ENCODE measurements around the gene FAM83D. TPM values are rescaled to one million over a fixed set of nuclear protein-coding genes. Genes with fewer than 3 reads are reported as not detected.

The FAM83D gene
- polyA plus RNA-seq, 10 donors, result 4.8 to 13.4 (median 8.1) TPM

- peak; percentile 14 to 69 (median 49) for DNase-seq
Observed at GRCh38 chr20:38893565-38894090, 32.6 kb upstream of the FAM83D start.

GRCh38 chr20:38894091-38894847 lies 31.9 kb upstream of the FAM83D start:
- peak in 1 of 3 donors; percentile 48 for DNase-seq

GRCh38 chr20:38895098-38895949 lies 30.9 kb upstream of the FAM83D start:
- DNase-seq, result no peak

- DNase-seq, result no peak
Observed at GRCh38 chr20:38896009-38896594, 30.1 kb upstream of the FAM83D start.

GRCh38 chr20:38897267-38897666 lies 28.9 kb upstream of the FAM83D start:
- no peak for DNase-seq

GRCh38 chr20:38900606-38901005 lies 25.6 kb upstream of the FAM83D start:
- no peak for DNase-seq

- DNase-seq, result no peak
Observed at GRCh38 chr20:38902601-38903000, 23.6 kb upstream of the FAM83D start.

GRCh38 chr20:38903335-38903734 lies 22.9 kb upstream of the FAM83D start:
- no peak for DNase-seq

GRCh38 chr20:38905375-38905774 lies 20.8 kb upstream of the FAM83D start:
- DNase-seq, result no peak

- DNase-seq, result no peak
Observed at GRCh38 chr20:38907918-38908677, 18.1 kb upstream of the FAM83D start.

- no peak for DNase-seq
Observed at GRCh38 chr20:38915355-38915754, 10.9 kb upstream of the FAM83D start.

GRCh38 chr20:38917657-38918056 lies 8.6 kb upstream of the FAM83D start:
- no peak for DNase-seq

GRCh38 chr20:38918172-38918571 lies 8.0 kb upstream of the FAM83D start:
- DNase-seq, result no peak

- DNase-seq, result no peak
Observed at GRCh38 chr20:38919683-38920082, 6.5 kb upstream of the FAM83D start.

GRCh38 chr20:38920411-38920810 lies 5.8 kb upstream of the FAM83D start:
- no peak for DNase-seq

GRCh38 chr20:38920851-38921250 lies 5.4 kb upstream of the FAM83D start:
- no peak for DNase-seq

GRCh38 chr20:38924718-38925117 lies 1.5 kb upstream of the FAM83D start:
- no peak for DNase-seq

- DNase-seq, result no peak
Observed at GRCh38 chr20:38926934-38927616, 858 bp downstream of the FAM83D start.

GRCh38 chr20:38927902-38928578 lies 1.8 kb downstream of the FAM83D start:
- DNase-seq, result no peak

GRCh38 chr20:38930242-38930569 lies 4.0 kb downstream of the FAM83D start:
- no peak for DNase-seq

- DNase-seq, result no peak
Observed at GRCh38 chr20:38931984-38932383, 5.8 kb downstream of the FAM83D start.

Data from muscle of back (tissue), 11 donors.